ENCODE measurements around the gene ENTR1.

The ENTR1 gene

GRCh38 chr9:136395020-136395340, 15.4 kb downstream of the ENTR1 start:
- DNase-seq (ENCODE audit: insufficient read length, low spot score) (no peak), FAIRE-seq (no peak)
- no peak for TF ChIP-seq CTCF (IDR thresholded peaks at IDR 0.05; ENCODE audit: insufficient read depth, missing control alignments)

- TF ChIP-seq CTCF (IDR thresholded peaks at IDR 0.05; ENCODE audit: insufficient read depth, missing control alignments) = no peak
- no peak for DNase-seq (ENCODE audit: insufficient read length, low spot score)
- FAIRE-seq = no peak
These were observed 15.9 kb downstream of the ENTR1 start for GRCh38 chr9:136394312-136395019.

GRCh38 chr9:136393531-136393930, 16.9 kb downstream of the ENTR1 start:
- TF ChIP-seq CTCF (IDR thresholded peaks at IDR 0.05; ENCODE audit: insufficient read depth, missing control alignments) = no peak
- DNase-seq (ENCODE audit: insufficient read length, low spot score) (no peak), FAIRE-seq (no peak)

GRCh38 chr9:136392538-136393449, 17.6 kb downstream of the ENTR1 start:
- no peak for TF ChIP-seq CTCF (IDR thresholded peaks at IDR 0.05; ENCODE audit: insufficient read depth, missing control alignments)
- no peak for FAIRE-seq
- DNase-seq (ENCODE audit: insufficient read length, low spot score) = no peak

- DNase-seq (ENCODE audit: insufficient read length, low spot score) = no peak
- no peak for FAIRE-seq
- no peak for TF ChIP-seq CTCF (IDR thresholded peaks at IDR 0.05; ENCODE audit: insufficient read depth, missing control alignments)
These were observed 18.5 kb downstream of the ENTR1 start for GRCh38 chr9:136391737-136392537.

GRCh38 chr9:136389396-136389795, 21.0 kb downstream of the ENTR1 start:
- DNase-seq (ENCODE audit: insufficient read length, low spot score) (no peak), FAIRE-seq (no peak)
- TF ChIP-seq CTCF (IDR thresholded peaks at IDR 0.05; ENCODE audit: insufficient read depth, missing control alignments) = no peak
